Gastrocnemius medialis (tissue), 4 donors: ENCODE measurements around the gene VPS52. TPM values are rescaled to one million over a fixed set of nuclear protein-coding genes. Genes with fewer than 3 reads are reported as not detected.
A peak's percentile ranks its signal among the peaks of the same experiment; 100 is the strongest.

Experiments
- ATAC-seq, 2 donors: fragments of 150-250 bp; one replicate each; pipeline ENCODE4 v1.9.1; 2016
- DNase-seq, 2 donors: peaks; one replicate each; pipeline ENCODE4 v3.0.0-alpha.2; 2019
- H3K27ac ChIP-seq, 4 donors: fragments of 200-600 bp; sonication (generic); 1 replicate in 1 of 4; 2 replicates in 3 of 4; pipeline ENCODE4 v1.5.1; 2016 to 2018; ENCODE audit warnings: mild to moderate bottlenecking in 2 of 4, moderate library complexity in 1 of 4
- H3K27me3 ChIP-seq, 3 donors: fragments of 200-600 bp; sonication (generic) in 2 of 3; 1 replicate in 1 of 3; 2 replicates in 2 of 3; pipeline versions ENCODE4 v1.5.1 to v1.6.0; 2016 to 2019; ENCODE audit warnings: mild to moderate bottlenecking in 1 of 3, moderate library complexity in 1 of 3
- H3K36me3 ChIP-seq, 2 donors: fragments of 200-600 bp; sonication (generic) in 1 of 2; one replicate each; pipeline ENCODE4 v1.5.1; 2017 to 2018
- H3K4me1 ChIP-seq, 2 donors: fragments of 200-600 bp; sonication (generic) in 1 of 2; one replicate each; pipeline ENCODE4 v1.5.1; 2016 to 2017; ENCODE audit warnings: mild to moderate bottlenecking in 2 of 2
- H3K4me3 ChIP-seq, 4 donors: fragments of 200-600 bp; sonication (generic) in 3 of 4; 1 replicate in 1 of 4; 2 replicates in 3 of 4; pipeline ENCODE4 v1.5.1; 2016 to 2019; ENCODE audit warnings: mild to moderate bottlenecking in 2 of 4
- H3K9me3 ChIP-seq, 3 donors: fragments of 200-600 bp; sonication (generic) in 2 of 3; 1 replicate in 1 of 3; 2 replicates in 2 of 3; pipeline ENCODE4 v1.5.1; 2016 to 2019
- CTCF ChIP-seq, 5 experiments: fragments of 450-650 bp in 3 of 5; fragments of 200-600 bp in 2 of 5; sonication (generic) in 2 of 5; IDR thresholded peaks in 4 of 5; conservative IDR thresholded peaks in 1 of 5; 1 replicate in 4 of 5; 2 replicates in 1 of 5; pipeline ENCODE4 v1.5.1; 2016 to 2019; ENCODE audit warnings: antibody characterized with exemption in 5 of 5, mild to moderate bottlenecking in 3 of 5, moderate library complexity in 3 of 5
- POLR2A ChIP-seq, 2 donors: fragments of 450-650 bp; IDR thresholded peaks; one replicate each; pipeline ENCODE4 v1.6.1; 2017; ENCODE audit warnings: antibody characterized with exemption in 2 of 2, mild to moderate bottlenecking in 2 of 2, moderate library complexity in 2 of 2
- in situ Hi-C, 4 donors: fragments of 200-750 bp; cut with MboI; loops; one replicate each; pipeline versions ENCODE4 v1.15.0 to v1.8.0; 2017; ENCODE audit warnings: low sequenced_read_pairs in 4 of 4
- intact Hi-C: fragments of 100-400 bp; cut with DNase I; formaldehyde crosslinking; loops from one replicate; pipeline ENCODE4 v1.15.1; 2023; ENCODE audit warnings: low total_unique reads
- total RNA-seq, 4 donors: library from RNA; depleted of rRNA; stranded (reverse); fragments of >200 nt; gene quantifications; one replicate each; pipeline versions ENCODE4 v1.1.0 to v1.2.3, GENCODE V29; 2016

The VPS52 gene
- total RNA-seq, 4 donors from 2014 or later, result 28.7 to 52.8 (median 41.2) TPM

DNA sequence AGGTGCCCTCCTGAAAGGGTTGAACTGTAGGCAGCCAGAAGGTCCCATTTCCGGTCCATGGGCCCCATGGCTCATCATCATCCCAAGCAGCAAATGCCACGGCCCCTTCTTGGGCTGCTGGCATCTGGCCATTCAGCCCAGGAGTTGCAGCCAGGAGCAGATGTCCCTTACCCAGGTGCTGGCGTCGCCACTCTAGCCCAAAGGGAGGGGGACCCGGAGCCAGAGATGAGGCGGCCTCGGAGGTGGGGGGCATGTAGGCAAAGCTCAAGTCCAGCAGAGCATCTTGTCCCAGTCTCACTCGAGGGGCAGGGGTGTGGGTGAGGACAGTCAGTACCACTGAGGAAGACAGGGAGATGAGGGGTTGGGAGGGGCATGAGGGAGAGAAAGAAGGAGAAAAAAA, 33.4 kb upstream of the VPS52 start:
- no peaks in the 10 kb centered on the region for H3K27me3 ChIP-seq
- no peak for TF ChIP-seq POLR2A (IDR thresholded peaks at IDR 0.05)
- TF ChIP-seq CTCF (IDR thresholded peaks at IDR 0.05 in 4 of 5, conservative IDR thresholded peaks at IDR 0.05 in 1 of 5), result no peak
- H3K4me3 ChIP-seq, result no peak overlapping the region
- intact Hi-C loops (no loop called here), in situ Hi-C loops (no loop called here)
- DNase-seq, result no peak
- H3K27ac ChIP-seq, result no peak overlapping the region
- ATAC-seq, result no peak
- H3K9me3 ChIP-seq, result no peaks in the 10 kb centered on the region
- H3K4me1 ChIP-seq, result peaks cover 9 to 11% of the 10 kb centered on the region in 2 donors
- peaks cover 0 to 9% of the 10 kb centered on the region in 2 donors for H3K36me3 ChIP-seq

- ATAC-seq (no peak), DNase-seq (no peak)
- in situ Hi-C loops (no loop called here), intact Hi-C loops (no loop called here)
- TF ChIP-seq CTCF (IDR thresholded peaks at IDR 0.05 in 4 of 5, conservative IDR thresholded peaks at IDR 0.05 in 1 of 5) (no peak), POLR2A (IDR thresholded peaks at IDR 0.05) (no peak)
- no peak overlapping the region for H3K27ac ChIP-seq
- H3K9me3 ChIP-seq, result no peaks in the 10 kb centered on the region
- H3K4me3 ChIP-seq, result no peak overlapping the region
- H3K4me1 ChIP-seq, result peaks cover 9 to 13% of the 10 kb centered on the region in 2 donors
- no peaks in the 10 kb centered on the region for H3K27me3 ChIP-seq
- peaks cover 0 to 9% of the 10 kb centered on the region in 2 donors for H3K36me3 ChIP-seq
These were observed 32.5 kb upstream of the VPS52 start for GRCh38 chr6:33304216-33304615.

DNA sequence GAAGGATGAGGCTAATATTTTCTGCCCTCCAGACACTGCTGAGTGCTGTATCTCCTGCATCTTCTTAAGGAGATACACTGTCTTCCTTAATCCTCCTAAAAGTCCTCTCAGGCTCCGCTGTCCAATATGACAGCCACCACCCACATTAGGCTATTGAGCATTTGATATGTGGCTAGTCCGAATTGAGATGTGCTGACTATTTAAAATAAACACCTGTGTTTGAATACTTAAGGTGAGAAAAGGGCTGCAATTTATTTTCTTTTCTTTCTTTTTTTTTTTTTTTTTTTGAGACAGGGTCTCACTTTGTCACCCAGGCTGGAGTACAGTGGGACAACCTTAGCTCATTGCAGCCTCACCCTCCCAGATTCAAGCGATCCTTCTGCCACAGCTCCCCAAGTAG, 30.2 kb upstream of the VPS52 start:
- DNase-seq (no peak), ATAC-seq (no peak)
- intact Hi-C loops, result no loop called here
- no peaks in the 10 kb centered on the region for H3K27me3 ChIP-seq
- peaks cover 0 to 9% of the 10 kb centered on the region in 2 donors for H3K36me3 ChIP-seq
- H3K4me1 ChIP-seq, result peaks cover 11 to 23% of the 10 kb centered on the region in 2 donors
- no peak overlapping the region for H3K27ac ChIP-seq
- in situ Hi-C loops, result no loop called here
- H3K9me3 ChIP-seq, result no peaks in the 10 kb centered on the region
- H3K4me3 ChIP-seq, result no peak overlapping the region
- TF ChIP-seq POLR2A (IDR thresholded peaks at IDR 0.05) (no peak), CTCF (IDR thresholded peaks at IDR 0.05 in 4 of 5, conservative IDR thresholded peaks at IDR 0.05 in 1 of 5) (no peak)

GRCh38 chr6:33299237-33299944, 27.7 kb upstream of the VPS52 start:
- H3K27ac ChIP-seq, result peak overlapping the region; percentile 96 to 99 (median 97)
- no peaks in the 10 kb centered on the region for H3K27me3 ChIP-seq
- H3K4me3 ChIP-seq, result peak overlapping the region; percentile 71 to 86 (median 80)
- in situ Hi-C loops, result loop anchor here in 1 of 4 donors (25.0 kb wide), 1 partner anchor 1437 kb away; the partner anchor contains the start of gene NEU1
- no peaks in the 10 kb centered on the region for H3K9me3 ChIP-seq
- peak; percentile 84 to 89 for DNase-seq
- intact Hi-C loops, result loop anchor here (1.0 to 2.0 kb wide), 5 partner anchors 18 to 99 kb away; partner anchors contain the start of genes B3GALT4, RXRB, SLC39A7 and VPS52
- peaks cover 0 to 31% of the 10 kb centered on the region in 2 donors for H3K36me3 ChIP-seq
- H3K4me1 ChIP-seq, result peaks cover 11 to 23% of the 10 kb centered on the region in 2 donors
- ATAC-seq, result peak; percentile 90 to 93
- TF ChIP-seq CTCF (IDR thresholded peaks at IDR 0.05 in 4 of 5, conservative IDR thresholded peaks at IDR 0.05 in 1 of 5) (peak; percentile 55 to 85 (median 80)), POLR2A (IDR thresholded peaks at IDR 0.05) (peak; percentile 78 to 86)
